IgD-negative memory B cell (primary cell): ENCODE data around the gene MIP. TPM values are rescaled to one million over a fixed set of nuclear protein-coding genes. Genes with fewer than 3 reads are reported as not detected.

Experiments used
- H3K27ac Mint-ChIP-seq, 3 donors: one replicate each; pipeline ENCODE4 v1.8.0; 2020 to 2022; ENCODE audit warnings: mild to moderate bottlenecking in 3 of 3, mixed read lengths in 3 of 3, moderate library complexity in 1 of 3
- H3K27me3 Mint-ChIP-seq: one replicate; pipeline ENCODE4 v1.8.0; 2021; ENCODE audit warnings: mixed read lengths
- H3K36me3 Mint-ChIP-seq: one replicate; pipeline ENCODE4 v1.8.0; 2020; ENCODE audit warnings: mild to moderate bottlenecking, mixed read lengths
- H3K4me1 Mint-ChIP-seq, 3 donors: one replicate each; pipeline ENCODE4 v1.8.0; 2020 to 2022; ENCODE audit warnings: mixed read lengths in 3 of 3, mild to moderate bottlenecking in 1 of 3
- H3K4me3 Mint-ChIP-seq, 4 donors: one replicate each; pipeline ENCODE4 v1.8.0; 2020 to 2022; ENCODE audit warnings: mild to moderate bottlenecking in 4 of 4, mixed read lengths in 4 of 4, moderate library complexity in 3 of 4
- H3K9me3 Mint-ChIP-seq, 3 donors: one replicate each; pipeline ENCODE4 v1.8.0; 2020 to 2021; ENCODE audit warnings: mixed read lengths in 3 of 3, mild to moderate bottlenecking in 1 of 3
- polyA plus RNA-seq: library from polyadenylated mRNA; unstranded; fragments of 300-500 nt; fragmentation: Illumina TruSeq; gene quantifications from one replicate; pipeline ENCODE4 v1.2.3, GENCODE V29; 2021

MIP gene
- polyA plus RNA-seq, 1 donor from 2014 or later: not detected

GRCh38 chr12:56477521-56478225 lies 23.2 kb upstream of the MIP start:
- H3K4me1 Mint-ChIP-seq: peaks cover 4 to 9% (median 5%) of the 10 kb centered on the region in 3 donors
- H3K27me3 Mint-ChIP-seq: no peaks in the 10 kb centered on the region
- H3K9me3 Mint-ChIP-seq: no peaks in the 10 kb centered on the region
- no peak overlapping the region for H3K27ac Mint-ChIP-seq
- H3K4me3 Mint-ChIP-seq: no peak overlapping the region
- H3K36me3 Mint-ChIP-seq: peaks cover 5% of the 10 kb centered on the region

GRCh38 chr12:56476972-56477432 lies 22.5 kb upstream of the MIP start:
- H3K27me3 Mint-ChIP-seq: no peaks in the 10 kb centered on the region
- H3K9me3 Mint-ChIP-seq: no peaks in the 10 kb centered on the region
- peaks cover 4 to 9% (median 7%) of the 10 kb centered on the region in 3 donors for H3K4me1 Mint-ChIP-seq
- H3K36me3 Mint-ChIP-seq: peaks cover 5% of the 10 kb centered on the region
- H3K4me3 Mint-ChIP-seq: no peak overlapping the region
- H3K27ac Mint-ChIP-seq: peak overlapping the region in 1 of 3 donors; percentile 7

- Mint-ChIP-seq H3K27ac (no peak overlapping the region), H3K4me3 (no peak overlapping the region), H3K4me1 (peaks cover 5 to 9% (median 8%) of the 10 kb centered on the region in 3 donors), H3K27me3 (no peaks in the 10 kb centered on the region), H3K9me3 (no peaks in the 10 kb centered on the region), H3K36me3 (peaks cover 5% of the 10 kb centered on the region)
These were observed 21.7 kb upstream of the MIP start for GRCh38 chr12:56476143-56476542.

- Mint-ChIP-seq H3K27ac (no peak overlapping the region), H3K4me1 (peaks cover 8 to 13% (median 13%) of the 10 kb centered on the region in 3 donors), H3K36me3 (peaks cover 5% of the 10 kb centered on the region), H3K27me3 (no peaks in the 10 kb centered on the region), H3K9me3 (no peaks in the 10 kb centered on the region), H3K4me3 (no peak overlapping the region)
These were observed 19.9 kb upstream of the MIP start for GRCh38 chr12:56474389-56474788.

GRCh38 chr12:56469007-56469930 lies 14.8 kb upstream of the MIP start:
- Mint-ChIP-seq H3K9me3 (no peaks in the 10 kb centered on the region), H3K27ac (peak overlapping the region; percentile 90 to 98 (median 96)), H3K4me1 (peaks cover 11 to 27% (median 23%) of the 10 kb centered on the region in 3 donors), H3K4me3 (peak overlapping the region; percentile 96 to 99 (median 98)), H3K27me3 (no peaks in the 10 kb centered on the region), H3K36me3 (no peaks in the 10 kb centered on the region)

GRCh38 chr12:56468216-56469006 lies 14.0 kb upstream of the MIP start, which contains the start of gene SPRYD4:
Gene SPRYD4, plus strand, starts transcription at chr12:56468578. Its CDS starts 14 bp downstream, at chr12:56468592.
- H3K27me3 Mint-ChIP-seq: no peaks in the 10 kb centered on the region
- peak within 1 kb of the TSS; percentile 90 to 98 (median 96) for H3K27ac Mint-ChIP-seq
- no peaks in the 10 kb centered on the region for H3K9me3 Mint-ChIP-seq
- peak within 1 kb of the TSS; percentile 96 to 99 (median 98) for H3K4me3 Mint-ChIP-seq
- H3K4me1 Mint-ChIP-seq: peaks cover 13 to 25% (median 23%) of the 10 kb centered on the region in 3 donors
- H3K36me3 Mint-ChIP-seq: no peaks in the 10 kb centered on the region

GRCh38 chr12:56462565-56462964 lies 8.1 kb upstream of the MIP start:
- H3K4me3 Mint-ChIP-seq: no peak overlapping the region
- H3K27ac Mint-ChIP-seq: no peak overlapping the region
- H3K27me3 Mint-ChIP-seq: no peaks in the 10 kb centered on the region
- H3K4me1 Mint-ChIP-seq: peaks cover 10 to 17% (median 15%) of the 10 kb centered on the region in 3 donors
- H3K36me3 Mint-ChIP-seq: no peaks in the 10 kb centered on the region
- no peaks in the 10 kb centered on the region for H3K9me3 Mint-ChIP-seq

- Mint-ChIP-seq H3K27ac (peak overlapping the region in 1 of 3 donors; percentile 71), H3K27me3 (no peaks in the 10 kb centered on the region), H3K36me3 (no peaks in the 10 kb centered on the region), H3K9me3 (no peaks in the 10 kb centered on the region), H3K4me3 (peak overlapping the region in 1 of 4 donors; percentile 59), H3K4me1 (peaks cover 10 to 17% (median 15%) of the 10 kb centered on the region in 3 donors)
These were observed 7.0 kb upstream of the MIP start for GRCh38 chr12:56461235-56462159.

GRCh38 chr12:56457817-56458216 lies 3.4 kb upstream of the MIP start:
- Mint-ChIP-seq H3K9me3 (no peaks in the 10 kb centered on the region), H3K4me3 (no peak overlapping the region)

GRCh38 chr12:56451147-56451546 lies 3.3 kb downstream of the MIP start:
- Mint-ChIP-seq H3K4me1 (peaks cover 14 to 19% (median 15%) of the 10 kb centered on the region in 3 donors), H3K27me3 (no peaks in the 10 kb centered on the region), H3K36me3 (peaks cover 2% of the 10 kb centered on the region), H3K9me3 (no peaks in the 10 kb centered on the region), H3K4me3 (peak overlapping the region in 3 of 4 donors; percentile 61 to 67 (median 65)), H3K27ac (no peak overlapping the region)

More at GRCh38 chr12:56457817-56458216, 3.4 kb upstream of the MIP start:
- H3K27ac Mint-ChIP-seq: no peak overlapping the region
- no peaks in the 10 kb centered on the region for H3K27me3 Mint-ChIP-seq
- H3K36me3 Mint-ChIP-seq: peaks cover 2% of the 10 kb centered on the region
- H3K4me1 Mint-ChIP-seq: peaks cover 6 to 11% (median 9%) of the 10 kb centered on the region in 3 donors

GRCh38 chr12:56450241-56450640 lies 4.2 kb downstream of the MIP start:
- H3K36me3 Mint-ChIP-seq: no peaks in the 10 kb centered on the region
- H3K4me3 Mint-ChIP-seq: peak overlapping the region in 2 of 4 donors; percentile 93 to 99
- H3K9me3 Mint-ChIP-seq: no peaks in the 10 kb centered on the region
- no peaks in the 10 kb centered on the region for H3K27me3 Mint-ChIP-seq
- peak overlapping the region in 2 of 3 donors; percentile 69 to 94 for H3K27ac Mint-ChIP-seq
- H3K4me1 Mint-ChIP-seq: peaks cover 14 to 19% (median 16%) of the 10 kb centered on the region in 3 donors

- Mint-ChIP-seq H3K4me3 (peak overlapping the region; percentile 90 to 99 (median 94)), H3K27ac (peak overlapping the region; percentile 69 to 94 (median 94)), H3K36me3 (no peaks in the 10 kb centered on the region), H3K9me3 (no peaks in the 10 kb centered on the region), H3K27me3 (no peaks in the 10 kb centered on the region), H3K4me1 (peaks cover 17 to 22% (median 18%) of the 10 kb centered on the region in 3 donors)
These were observed 4.9 kb downstream of the MIP start for GRCh38 chr12:56449622-56449984.

GRCh38 chr12:56448860-56449621 lies 5.4 kb downstream of the MIP start, which contains the start of gene TIMELESS:
Gene TIMELESS, minus strand, starts transcription at chr12:56449426. Its CDS starts 15,256 bp downstream, at chr12:56434170.
- Mint-ChIP-seq H3K27me3 (no peaks in the 10 kb centered on the region), H3K4me3 (peak within 1 kb of the TSS; percentile 90 to 99 (median 94)), H3K9me3 (no peaks in the 10 kb centered on the region), H3K4me1 (peaks cover 21 to 26% (median 22%) of the 10 kb centered on the region in 3 donors), H3K36me3 (peaks cover 2% of the 10 kb centered on the region), H3K27ac (peak within 1 kb of the TSS; percentile 69 to 94 (median 94))
